Panc1 (cell line): ENCODE results near the gene ASPM. TPM values are rescaled to one million over a fixed set of nuclear protein-coding genes. Genes with fewer than 3 reads are reported as not detected.

ENCODE experiments used
- ATAC-seq: fragments of 200-7000 bp; cut with Tn5 transposase; 2 replicates; pipeline ENCODE4 v1.9.1; 2020; ENCODE audit warnings: mild to moderate bottlenecking, moderate library complexity
- BruUV-seq: library from RNA; stranded (reverse); fragments of 400-500 nt; replicated peaks from 2 replicates; lab custom pipeline; 2021; lab: Mats Ljungman, UMichigan
- CTCF ChIA-PET: fragments of 300-600 bp; sonication (Branson Sonifier 250); formaldehyde crosslinking; loops from one replicate; lab custom pipeline; 2022; ENCODE audit warnings: antibody characterized with exemption; lab: Charles Lee
- POLR2A ChIA-PET: fragments of 300-600 bp; sonication (Branson Sonifier 250); formaldehyde crosslinking; loops from one replicate; lab custom pipeline; 2022; ENCODE audit warnings: antibody characterized with exemption; lab: Charles Lee
- DNase-seq: peaks from one replicate; pipeline ENCODE4 v3.0.0-alpha.2; 2010; ENCODE audit warnings: low read depth, low spot score
- H3K27ac ChIP-seq: 2 replicates; pipeline ENCODE4 v1.5.1; 2011; ENCODE audit warnings: mild to moderate bottlenecking, low read length, inconsistent platforms
- H3K27me3 ChIP-seq: fragments of 200-500 bp; sonication (Bioruptor generic); 2 replicates; pipeline ENCODE4 v1.6.0; 2014; ENCODE audit warnings: low read length, inconsistent platforms; ENCODE audit not compliant: control insufficient read depth, insufficient read depth
- H3K36me3 ChIP-seq: fragments of 200-500 bp; sonication (Bioruptor generic); 2 replicates; pipeline ENCODE4 v1.5.1; 2014; ENCODE audit warnings: inconsistent platforms, mild to moderate bottlenecking, low read length, moderate library complexity; ENCODE audit not compliant: control insufficient read depth, insufficient read depth
- H3K4me1 ChIP-seq: 2 replicates; pipeline ENCODE4 v1.5.1; 2011; ENCODE audit warnings: inconsistent platforms, mild to moderate bottlenecking, low read length, moderate library complexity; ENCODE audit not compliant: control insufficient read depth, insufficient read depth
- H3K4me3 ChIP-seq, 2 experiments: 2 replicates each; pipeline ENCODE4 v1.5.1; 2011 to 2012; ENCODE audit warnings: low read depth in 2 of 2, low read length in 2 of 2, mild to moderate bottlenecking in 2 of 2, inconsistent platforms in 1 of 2, moderate library complexity in 1 of 2
- H3K9me3 ChIP-seq: fragments of 200-500 bp; sonication (Bioruptor generic); 2 replicates; pipeline ENCODE4 v1.5.1; 2014; ENCODE audit warnings: low read depth, mild to moderate bottlenecking, inconsistent platforms, low read length, moderate library complexity; ENCODE audit not compliant: control insufficient read depth, insufficient read depth
- CTCF ChIP-seq: fragments of 450-650 bp; IDR thresholded peaks from 2 replicates; pipeline ENCODE4 v1.5.1; 2017; ENCODE audit warnings: mild to moderate bottlenecking
- POLR2AphosphoS5 ChIP-seq: IDR thresholded peaks from 2 replicates; pipeline ENCODE4 v1.6.1; 2012; ENCODE audit warnings: mild to moderate bottlenecking, low read depth, low read length, moderate library complexity
- REST ChIP-seq, 2 experiments: IDR thresholded peaks; 2 replicates each; pipeline ENCODE4 v1.6.1; 2011 to 2012; ENCODE audit warnings: low read depth in 2 of 2, control low read depth in 1 of 2, low read length in 1 of 2, mild to moderate bottlenecking in 1 of 2, moderate library complexity in 1 of 2; ENCODE audit not compliant: insufficient read depth in 1 of 2
- SIN3A ChIP-seq: IDR thresholded peaks from 2 replicates; pipeline ENCODE4 v1.6.1; 2012; ENCODE audit warnings: low read depth, mild to moderate bottlenecking, low read length, moderate library complexity, borderline replicate concordance; ENCODE audit not compliant: insufficient read depth
- TCF7L2 ChIP-seq: IDR thresholded peaks from 2 replicates; pipeline ENCODE4 v1.6.1; 2011; ENCODE audit warnings: mild to moderate bottlenecking, low read depth, low read length, inconsistent platforms
- in situ Hi-C: cut with HindIII; loops from 2 replicates; pipeline ENCODE4 v1.10.0; 2016; ENCODE audit warnings: low sequenced_read_pairs, low pct_unique_long_range_greater_than_20kb
- intact Hi-C: fragments of 100-400 bp; cut with micrococcal nuclease; formaldehyde crosslinking; loops from one replicate; pipeline ENCODE4 v1.10.0; 2022; ENCODE audit not compliant: unreplicated experiment
- total RNA-seq: library from RNA; stranded (reverse); gene quantifications from one replicate; pipeline ENCODE4 v1.2.1, GENCODE V29; 2021; ENCODE audit not compliant: unreplicated experiment

The ASPM gene
- total RNA-seq, 1 experiment from 2014 or later = 26.9 TPM

GRCh38 chr1:197184190-197184589 lies 37.7 kb upstream of the ASPM start:
- TF ChIP-seq TCF7L2 = no peak
- TF ChIP-seq CTCF = no peak
- no peak for TF ChIP-seq POLR2AphosphoS5
- TF ChIP-seq SIN3A = no peak
- no peak for TF ChIP-seq REST (IDR thresholded peaks at IDR 0.05; ENCODE audit: insufficient read depth in 1 of 2, low read depth in 2 of 2, low read length in 1 of 2)
- CTCF ChIA-PET = no interaction called here
- no peaks in the 10 kb centered on the region for H3K27me3 ChIP-seq
- BruUV-seq = no TSS peak
- H3K4me1 ChIP-seq = no peaks in the 10 kb centered on the region
- no peak overlapping the region for H3K27ac ChIP-seq
- DNase-seq = no peak
- no peaks in the 10 kb centered on the region for H3K9me3 ChIP-seq
- ATAC-seq = no peak
- intact Hi-C loops = no loop called here
- no peak overlapping the region for H3K4me3 ChIP-seq
- POLR2A ChIA-PET = no interaction called here
- in situ Hi-C loops = no loop called here
- H3K36me3 ChIP-seq = peaks cover 37% of the 10 kb centered on the region

- no peak overlapping the region for H3K27ac ChIP-seq
- intact Hi-C loops = no loop called here
- no peaks in the 10 kb centered on the region for H3K27me3 ChIP-seq
- ATAC-seq = no peak
- no peak for DNase-seq
- BruUV-seq = no TSS peak
- ChIA-PET POLR2A (no interaction called here), CTCF (no interaction called here)
- in situ Hi-C loops = no loop called here
- no peak for TF ChIP-seq TCF7L2
- no peak for TF ChIP-seq REST (IDR thresholded peaks at IDR 0.05; ENCODE audit: insufficient read depth in 1 of 2, low read depth in 2 of 2, low read length in 1 of 2)
- no peak for TF ChIP-seq POLR2AphosphoS5
- no peak for TF ChIP-seq CTCF
- TF ChIP-seq SIN3A = no peak
- H3K4me3 ChIP-seq = no peak overlapping the region
- H3K9me3 ChIP-seq = no peaks in the 10 kb centered on the region
- H3K36me3 ChIP-seq = peaks cover 34% of the 10 kb centered on the region
- H3K4me1 ChIP-seq = no peaks in the 10 kb centered on the region
Observed at GRCh38 chr1:197183195-197183748, 36.8 kb upstream of the ASPM start.
